Left ventricle myocardium inferior (tissue), 1 donor: ENCODE measurements around the gene RBM8A. TPM values are rescaled to one million over a fixed set of nuclear protein-coding genes. Genes with fewer than 3 reads are reported as not detected.
A peak's percentile ranks its signal among the peaks of the same experiment; 100 is the strongest.

Experiments used
- DNase-seq: peaks from one replicate; pipeline ENCODE4 v3.0.0-alpha.2; 2020
- H3K27ac ChIP-seq: fragments of 200-600 bp; replicated peaks from 2 replicates; pipeline ENCODE4 v1.8.0; 2021
- H3K27me3 ChIP-seq: fragments of 200-600 bp; 2 replicates; pipeline ENCODE4 v1.8.0; 2021; ENCODE audit warnings: low read depth
- H3K36me3 ChIP-seq: fragments of 200-600 bp; 2 replicates; pipeline ENCODE4 v1.8.0; 2021
- H3K4me1 ChIP-seq: fragments of 200-600 bp; 2 replicates; pipeline ENCODE4 v1.8.0; 2021
- H3K4me3 ChIP-seq: fragments of 200-600 bp; 2 replicates; pipeline ENCODE4 v1.8.0; 2021; ENCODE audit warnings: mild to moderate bottlenecking, moderate library complexity
- H3K9me3 ChIP-seq: fragments of 200-600 bp; replicated peaks from 2 replicates; pipeline ENCODE4 v1.8.0; 2021
- intact Hi-C: fragments of 100-400 bp; cut with micrococcal nuclease; formaldehyde crosslinking; loops from one replicate; pipeline ENCODE4 v1.11.0; 2022
- total RNA-seq: library from RNA; stranded (reverse); fragmentation: NEBNext Ultra II Directional; extraction: Animal tissue kit (Norgen Biotek cat#: 25700); gene quantifications from one replicate; pipeline ENCODE4 v1.2.1, GENCODE V29; 2021
- TF ChIP-seq, protein P1 (sequence below): fragments of 200-600 bp; IDR thresholded peaks from 2 replicates; pipeline ENCODE4 v1.8.0; 2021; ENCODE audit warnings: antibody characterized with exemption, mild to moderate bottlenecking, borderline replicate concordance
- donor health status: DM: no; HTN: yes; CAD: no; lungs with severe emphysema.

The RBM8A gene
- total RNA-seq, 1 donor from 2014 or later: 64.4 TPM

DNA sequence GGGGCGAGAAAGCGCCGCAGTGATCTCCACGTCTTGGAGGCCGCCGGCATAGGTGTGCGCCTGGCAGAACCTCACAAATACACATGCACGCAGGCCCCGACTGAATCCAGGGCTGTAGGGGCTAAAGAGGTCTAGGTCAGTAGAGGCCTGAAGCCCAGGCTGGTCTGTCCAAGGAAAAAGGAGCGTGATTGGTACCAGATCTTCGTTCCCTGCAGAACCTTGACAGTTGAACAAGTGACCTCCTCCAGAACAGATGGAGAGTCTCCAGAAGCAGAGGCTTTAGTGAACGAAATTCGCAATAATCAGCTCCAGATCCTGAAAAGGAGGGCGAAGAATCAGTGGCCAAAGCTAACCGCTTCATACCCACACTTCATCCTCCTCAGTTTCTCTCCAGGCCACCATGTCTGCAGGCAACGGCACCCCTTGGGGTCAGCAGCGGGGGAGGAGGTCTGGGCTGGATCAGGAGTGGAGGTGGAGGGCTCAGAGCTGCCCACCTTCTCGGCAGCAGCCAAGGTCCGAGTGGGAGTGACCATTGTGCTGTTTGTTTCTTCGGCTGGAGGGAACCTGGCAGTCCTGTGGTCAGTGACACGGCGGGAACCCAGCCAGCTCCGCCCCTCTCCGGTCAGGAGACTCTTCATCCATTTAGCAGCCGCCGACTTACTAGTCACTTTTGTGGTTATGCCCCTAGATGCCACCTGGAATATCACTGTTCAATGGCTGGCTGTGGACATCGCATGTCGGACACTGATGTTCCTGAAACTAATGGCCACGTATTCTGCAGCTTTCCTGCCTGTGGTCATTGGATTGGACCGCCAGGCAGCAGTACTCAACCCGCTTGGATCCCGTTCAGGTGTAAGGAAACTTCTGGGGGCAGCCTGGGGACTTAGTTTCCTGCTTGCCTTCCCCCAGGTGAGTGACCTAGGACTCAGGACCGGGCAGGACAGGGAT lies 8.0 kb downstream of the RBM8A start:
- DNase-seq: peak; percentile 59
- peaks cover 39% of the 10 kb centered on the region for H3K36me3 ChIP-seq
- H3K4me3 ChIP-seq: peak overlapping the region; percentile 94
- peak overlapping the region; percentile 96 for H3K27ac ChIP-seq
- H3K9me3 ChIP-seq: no peaks in the 10 kb centered on the region
- H3K27me3 ChIP-seq: no peaks in the 10 kb centered on the region
- intact Hi-C loops: loop anchor here (10.0 kb wide), 2 partner anchors 56 to 64 kb away; partner anchors contain the start of gene PIAS3
- peaks cover 36% of the 10 kb centered on the region for H3K4me1 ChIP-seq
- TF ChIP-seq, protein P1, sequence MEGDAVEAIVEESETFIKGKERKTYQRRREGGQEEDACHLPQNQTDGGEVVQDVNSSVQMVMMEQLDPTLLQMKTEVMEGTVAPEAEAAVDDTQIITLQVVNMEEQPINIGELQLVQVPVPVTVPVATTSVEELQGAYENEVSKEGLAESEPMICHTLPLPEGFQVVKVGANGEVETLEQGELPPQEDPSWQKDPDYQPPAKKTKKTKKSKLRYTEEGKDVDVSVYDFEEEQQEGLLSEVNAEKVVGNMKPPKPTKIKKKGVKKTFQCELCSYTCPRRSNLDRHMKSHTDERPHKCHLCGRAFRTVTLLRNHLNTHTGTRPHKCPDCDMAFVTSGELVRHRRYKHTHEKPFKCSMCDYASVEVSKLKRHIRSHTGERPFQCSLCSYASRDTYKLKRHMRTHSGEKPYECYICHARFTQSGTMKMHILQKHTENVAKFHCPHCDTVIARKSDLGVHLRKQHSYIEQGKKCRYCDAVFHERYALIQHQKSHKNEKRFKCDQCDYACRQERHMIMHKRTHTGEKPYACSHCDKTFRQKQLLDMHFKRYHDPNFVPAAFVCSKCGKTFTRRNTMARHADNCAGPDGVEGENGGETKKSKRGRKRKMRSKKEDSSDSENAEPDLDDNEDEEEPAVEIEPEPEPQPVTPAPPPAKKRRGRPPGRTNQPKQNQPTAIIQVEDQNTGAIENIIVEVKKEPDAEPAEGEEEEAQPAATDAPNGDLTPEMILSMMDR: no peak

DNA sequence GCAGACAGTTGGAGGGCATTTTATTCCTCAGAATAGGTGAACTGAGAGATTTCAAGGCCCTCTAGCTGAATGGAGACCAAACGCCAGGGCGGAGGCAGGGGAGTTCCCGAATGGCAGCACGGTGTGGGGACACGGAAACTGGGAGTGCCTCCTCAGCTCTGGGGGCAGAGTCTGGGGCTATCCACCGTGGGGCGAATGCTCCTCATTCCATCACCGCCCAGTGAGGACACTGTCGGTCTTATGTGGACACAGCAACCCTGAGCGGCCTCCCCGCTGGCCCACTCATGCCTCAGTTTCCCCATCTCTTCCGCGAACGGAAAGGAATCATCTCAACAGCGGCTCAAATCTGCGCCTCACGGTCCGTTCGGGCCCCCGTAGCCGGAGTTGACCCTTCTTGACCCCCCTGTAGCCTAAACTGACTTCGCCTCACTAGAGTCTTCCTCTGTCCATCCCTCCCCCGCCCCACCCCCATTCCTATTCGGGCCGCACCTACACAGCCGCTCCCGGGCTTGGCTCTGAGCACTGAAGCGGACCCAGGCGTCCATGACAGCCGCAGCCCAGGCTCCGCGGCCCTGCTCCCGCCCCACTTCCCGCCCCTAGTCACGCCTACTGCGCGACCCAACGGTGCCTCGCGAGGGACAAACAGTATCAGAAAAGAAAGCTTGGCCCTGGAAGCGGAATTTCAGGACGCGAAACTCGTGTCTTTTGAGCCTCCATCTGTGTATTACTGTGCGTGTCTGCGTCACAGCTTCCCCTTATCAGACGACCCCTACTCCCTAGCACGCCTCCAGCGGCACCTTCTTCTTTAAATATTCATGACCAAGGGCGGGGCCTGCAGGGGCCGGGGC lies 8.9 kb downstream of the RBM8A start, which contains the start of gene PEX11B:
PEX11B (minus strand) TSS at position 574 of the 848 bp plus-strand sequence; CDS start at position 545, 29 bp downstream.
- Histone ChIP-seq H3K27me3 (no peaks in the 10 kb centered on the region), H3K36me3 (peaks cover 42% of the 10 kb centered on the region), H3K4me3 (peak within 1 kb of the TSS; percentile 94), H3K4me1 (peaks cover 36% of the 10 kb centered on the region), H3K27ac (peak within 1 kb of the TSS; percentile 96), H3K9me3 (no peaks in the 10 kb centered on the region)
- peak; percentile 90 for DNase-seq
- intact Hi-C loops: loop anchor here (10.0 kb wide), 2 partner anchors 56 to 64 kb away; partner anchors contain the start of gene PIAS3
- TF ChIP-seq, protein P1: peak; percentile 20

DNA sequence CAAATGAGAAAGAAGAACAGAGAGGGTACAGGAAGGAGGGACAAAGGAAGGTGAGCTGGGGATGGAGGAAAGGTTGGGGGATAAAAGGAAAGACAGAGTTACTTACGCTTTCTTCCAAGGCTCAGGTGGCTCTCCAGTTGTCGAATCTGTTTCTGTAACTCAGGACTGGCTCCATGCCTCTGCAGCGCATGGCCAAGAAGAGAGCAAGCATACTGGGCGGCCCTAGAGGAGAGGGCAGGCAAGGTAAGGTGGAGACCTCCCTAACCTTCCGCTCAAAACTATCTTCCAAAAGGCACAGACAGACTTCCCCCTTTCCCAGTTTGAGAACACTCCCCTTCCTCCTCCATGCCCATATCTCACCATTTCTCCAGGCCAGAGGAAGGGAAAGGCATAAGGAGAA lies 9.7 kb downstream of the RBM8A start:
- intact Hi-C loops: loop anchor here (10.0 kb wide), 2 partner anchors 57 to 63 kb away; partner anchors contain the start of gene PIAS3
- H3K9me3 ChIP-seq: no peaks in the 10 kb centered on the region
- H3K4me3 ChIP-seq: peak overlapping the region; percentile 94
- peaks cover 36% of the 10 kb centered on the region for H3K4me1 ChIP-seq
- H3K36me3 ChIP-seq: peaks cover 43% of the 10 kb centered on the region
- no peaks in the 10 kb centered on the region for H3K27me3 ChIP-seq
- H3K27ac ChIP-seq: peak overlapping the region; percentile 96
- TF ChIP-seq, protein P1: no peak
- no peak for DNase-seq

DNA sequence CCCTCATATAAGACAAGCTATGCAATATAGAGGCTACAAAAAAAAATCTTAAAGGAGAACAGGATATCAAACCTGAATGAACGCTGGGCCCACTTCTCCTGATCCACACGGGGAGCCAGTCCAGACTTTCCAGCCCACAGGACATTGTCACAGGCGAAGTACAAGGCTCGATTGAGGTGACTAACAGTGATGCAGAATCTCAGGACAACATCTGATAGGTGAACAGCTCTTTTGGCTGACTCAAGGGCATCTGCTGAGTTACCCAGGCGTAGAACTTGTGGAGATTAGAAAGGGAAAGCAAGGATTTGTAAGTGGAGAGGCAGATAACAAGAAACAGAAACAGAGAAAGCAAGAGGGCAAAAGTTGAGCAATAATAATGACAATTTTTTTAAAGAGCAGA lies 10.5 kb downstream of the RBM8A start:
- Histone ChIP-seq H3K4me1 (peaks cover 36% of the 10 kb centered on the region), H3K36me3 (peaks cover 52% of the 10 kb centered on the region), H3K27ac (no peak overlapping the region), H3K9me3 (no peaks in the 10 kb centered on the region), H3K27me3 (no peaks in the 10 kb centered on the region), H3K4me3 (peak overlapping the region; percentile 94)
- no peak for DNase-seq
- intact Hi-C loops: loop anchor here (10.0 kb wide), 2 partner anchors 58 to 62 kb away; partner anchors contain the start of gene PIAS3
- TF ChIP-seq, protein P1: no peak

- DNase-seq: no peak
- Histone ChIP-seq H3K4me1 (peaks cover 30% of the 10 kb centered on the region), H3K27me3 (no peaks in the 10 kb centered on the region), H3K9me3 (no peaks in the 10 kb centered on the region), H3K27ac (no peak overlapping the region), H3K4me3 (no peak overlapping the region), H3K36me3 (peaks cover 62% of the 10 kb centered on the region)
- intact Hi-C loops: loop anchor here (10.0 kb wide), 2 partner anchors 57 to 63 kb away; partner anchors contain the start of gene PIAS3
- TF ChIP-seq, protein P1: no peak
Observed at GRCh38 chr1:145912128-145912641, 15.1 kb downstream of the RBM8A start.
